Measurements from ENCODE around the gene CYTL1.

DNA sequence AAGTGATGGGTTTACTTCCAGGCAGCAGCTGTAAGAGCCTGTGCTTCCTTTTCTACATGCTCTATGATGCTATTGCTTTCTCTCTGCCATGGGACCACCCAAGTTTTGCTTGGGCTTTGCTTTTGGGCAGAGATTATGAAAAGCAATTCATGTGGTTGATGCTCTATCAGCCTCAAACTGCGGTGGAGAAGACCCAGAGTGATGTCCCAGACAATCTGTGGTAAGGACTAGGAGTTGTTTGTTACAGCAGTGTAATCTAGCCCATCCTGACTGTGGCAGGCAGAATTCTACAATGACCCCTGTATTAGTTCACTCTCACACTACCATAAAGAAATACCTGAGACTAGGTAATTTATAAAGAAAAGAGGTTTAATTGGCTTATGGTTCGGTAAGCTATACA lies 9.2 kb upstream of the CYTL1 start:
- TF ChIP-seq, protein P1, sequence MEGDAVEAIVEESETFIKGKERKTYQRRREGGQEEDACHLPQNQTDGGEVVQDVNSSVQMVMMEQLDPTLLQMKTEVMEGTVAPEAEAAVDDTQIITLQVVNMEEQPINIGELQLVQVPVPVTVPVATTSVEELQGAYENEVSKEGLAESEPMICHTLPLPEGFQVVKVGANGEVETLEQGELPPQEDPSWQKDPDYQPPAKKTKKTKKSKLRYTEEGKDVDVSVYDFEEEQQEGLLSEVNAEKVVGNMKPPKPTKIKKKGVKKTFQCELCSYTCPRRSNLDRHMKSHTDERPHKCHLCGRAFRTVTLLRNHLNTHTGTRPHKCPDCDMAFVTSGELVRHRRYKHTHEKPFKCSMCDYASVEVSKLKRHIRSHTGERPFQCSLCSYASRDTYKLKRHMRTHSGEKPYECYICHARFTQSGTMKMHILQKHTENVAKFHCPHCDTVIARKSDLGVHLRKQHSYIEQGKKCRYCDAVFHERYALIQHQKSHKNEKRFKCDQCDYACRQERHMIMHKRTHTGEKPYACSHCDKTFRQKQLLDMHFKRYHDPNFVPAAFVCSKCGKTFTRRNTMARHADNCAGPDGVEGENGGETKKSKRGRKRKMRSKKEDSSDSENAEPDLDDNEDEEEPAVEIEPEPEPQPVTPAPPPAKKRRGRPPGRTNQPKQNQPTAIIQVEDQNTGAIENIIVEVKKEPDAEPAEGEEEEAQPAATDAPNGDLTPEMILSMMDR (conservative IDR thresholded peaks at IDR 0.05), result no peak
- no peak for TF ChIP-seq EZH2 (IDR thresholded peaks at IDR 0.05; ENCODE audit: low read depth)

All from PC-9 (cell line).